Choroid plexus epithelial cell (primary cell): ENCODE results near the gene MDP1.

Source experiments
- DNase-seq: peaks from one replicate; pipeline ENCODE4 v3.0.0-alpha.2; 2010; ENCODE audit warnings: low read depth
- H3K4me3 ChIP-seq: 2 replicates; pipeline ENCODE4 v1.5.1; 2011; ENCODE audit warnings: low read depth, mild to moderate bottlenecking, control low read depth, low read length, moderate library complexity
- TF ChIP-seq, protein P1 (sequence below): conservative IDR thresholded peaks from 2 replicates; pipeline ENCODE4 v1.5.1; 2011; ENCODE audit warnings: low read depth, mild to moderate bottlenecking, control low read depth, inconsistent platforms, low read length, moderate library complexity

The MDP1 gene

GRCh38 chr14:24234095-24235005, 18.5 kb upstream of the MDP1 start:
- no peak overlapping the region for H3K4me3 ChIP-seq
- TF ChIP-seq, protein P1, sequence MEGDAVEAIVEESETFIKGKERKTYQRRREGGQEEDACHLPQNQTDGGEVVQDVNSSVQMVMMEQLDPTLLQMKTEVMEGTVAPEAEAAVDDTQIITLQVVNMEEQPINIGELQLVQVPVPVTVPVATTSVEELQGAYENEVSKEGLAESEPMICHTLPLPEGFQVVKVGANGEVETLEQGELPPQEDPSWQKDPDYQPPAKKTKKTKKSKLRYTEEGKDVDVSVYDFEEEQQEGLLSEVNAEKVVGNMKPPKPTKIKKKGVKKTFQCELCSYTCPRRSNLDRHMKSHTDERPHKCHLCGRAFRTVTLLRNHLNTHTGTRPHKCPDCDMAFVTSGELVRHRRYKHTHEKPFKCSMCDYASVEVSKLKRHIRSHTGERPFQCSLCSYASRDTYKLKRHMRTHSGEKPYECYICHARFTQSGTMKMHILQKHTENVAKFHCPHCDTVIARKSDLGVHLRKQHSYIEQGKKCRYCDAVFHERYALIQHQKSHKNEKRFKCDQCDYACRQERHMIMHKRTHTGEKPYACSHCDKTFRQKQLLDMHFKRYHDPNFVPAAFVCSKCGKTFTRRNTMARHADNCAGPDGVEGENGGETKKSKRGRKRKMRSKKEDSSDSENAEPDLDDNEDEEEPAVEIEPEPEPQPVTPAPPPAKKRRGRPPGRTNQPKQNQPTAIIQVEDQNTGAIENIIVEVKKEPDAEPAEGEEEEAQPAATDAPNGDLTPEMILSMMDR: no peak
- DNase-seq: no peak

DNA sequence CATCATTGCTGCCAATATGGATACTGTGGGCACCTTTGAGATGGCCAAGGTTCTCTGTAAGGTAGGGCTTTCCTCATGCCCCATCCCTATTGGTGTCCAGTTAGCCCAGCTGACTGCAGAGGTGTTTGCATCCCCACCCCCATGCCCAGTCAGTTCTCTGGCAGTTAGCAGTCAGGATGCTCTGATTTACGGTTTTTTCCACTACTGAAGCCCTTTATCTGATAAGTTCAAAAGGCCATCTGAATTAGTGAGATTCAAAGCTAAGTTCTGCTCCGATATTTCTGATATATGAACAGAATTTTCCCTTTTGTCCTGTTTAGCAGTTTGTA, 17.6 kb upstream of the MDP1 start:
- peak overlapping the region; percentile 89 for H3K4me3 ChIP-seq
- DNase-seq: no peak
- TF ChIP-seq, protein P1: no peak

GRCh38 chr14:24232645-24233537, 17.0 kb upstream of the MDP1 start, which contains the start of gene GMPR2:
Gene GMPR2, plus strand, starts transcription at chr14:24232929. Its CDS starts 325 bp downstream, at chr14:24233254.
- H3K4me3 ChIP-seq: peak within 1 kb of the TSS; percentile 89
- no peak for DNase-seq
- TF ChIP-seq, protein P1: no peak

GRCh38 chr14:24232121-24232644, 16.3 kb upstream of the MDP1 start, which contains the start of gene NEDD8:
Gene NEDD8, minus strand, starts transcription at chr14:24232367. Its CDS starts 100 bp downstream, at chr14:24232267.
- peak; percentile 96 for DNase-seq
- TF ChIP-seq, protein P1: no peak
- peak within 1 kb of the TSS; percentile 89 for H3K4me3 ChIP-seq

- no peak for DNase-seq
- H3K4me3 ChIP-seq: peak overlapping the region; percentile 89
- TF ChIP-seq, protein P1: no peak
These were observed 15.6 kb upstream of the MDP1 start for GRCh38 chr14:24231263-24232120.

DNA sequence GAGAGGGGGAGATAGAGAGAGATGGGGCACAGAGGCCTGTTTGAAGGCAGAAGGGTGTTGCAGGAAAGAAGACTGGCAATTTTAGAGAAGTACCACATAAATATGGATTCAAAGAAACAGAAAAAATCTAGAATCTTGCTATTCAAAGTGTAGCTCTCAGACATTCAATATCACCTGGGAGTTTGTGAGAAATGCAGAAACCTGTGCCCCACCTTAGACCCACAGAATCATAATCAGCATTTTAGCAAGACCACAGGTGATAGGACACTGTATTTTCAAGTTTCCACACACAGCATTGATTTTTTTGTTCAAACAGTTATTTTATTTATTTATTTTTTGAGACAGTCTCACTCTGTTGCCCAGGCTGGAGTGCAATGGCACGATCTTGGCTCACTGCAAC, 13.0 kb upstream of the MDP1 start:
- TF ChIP-seq, protein P1: no peak
- DNase-seq: no peak
- H3K4me3 ChIP-seq: no peak overlapping the region
